BJ (cell line): Measurements from ENCODE around the gene ERMN. TPM values are rescaled to one million over a fixed set of nuclear protein-coding genes. Genes with fewer than 3 reads are reported as not detected.
"Not testable (repeated sequence)": the region's sequence is repeated elsewhere in the genome, so short reads cannot be mapped to it uniquely, and the experiment has no call there.

Source experiments
- CTCF ChIA-PET: fragments of 350-600 bp; formaldehyde crosslinking; extraction: SDS; loops from one replicate; lab custom pipeline; 2021; ENCODE audit warnings: antibody characterized with exemption, inconsistent platforms; lab: Yijun Ruan, JAX
- POLR2A ChIA-PET: fragments of 300-600 bp; sonication (Branson Sonifier 250); formaldehyde crosslinking; extraction: SDS; loops from one replicate; lab custom pipeline; 2021; ENCODE audit warnings: antibody characterized with exemption; lab: Charles Lee
- DNase-seq: peaks from one replicate; pipeline ENCODE4 v3.0.0-alpha.2; 2011; ENCODE audit warnings: low read depth
- H3K27me3 ChIP-seq: 2 replicates; pipeline ENCODE4 v1.6.0; 2011; ENCODE audit warnings: low read length; ENCODE audit not compliant: control insufficient read depth, insufficient read depth
- H3K36me3 ChIP-seq: 2 replicates; pipeline ENCODE4 v1.5.1; 2011; ENCODE audit warnings: low read length; ENCODE audit not compliant: control insufficient read depth, insufficient read depth
- H3K4me3 ChIP-seq: 2 replicates; pipeline ENCODE4 v1.5.1; 2011; ENCODE audit warnings: low read depth, mild to moderate bottlenecking, control low read depth, low read length
- CTCF ChIP-seq: IDR thresholded peaks from 2 replicates; pipeline ENCODE4 v1.5.1; 2011; ENCODE audit warnings: low read depth, mild to moderate bottlenecking, control low read depth, inconsistent platforms, low read length, moderate library complexity; ENCODE audit not compliant: insufficient read depth
- polyA plus RNA-seq: library from polyadenylated mRNA; depleted of rRNA; stranded (reverse); fragments of >200 nt; gene quantifications from 2 replicates; pipeline ENCODE4 v1.2.3, GENCODE V29; 2011

ERMN gene
- polyA plus RNA-seq, 1 experiment, result not detected

DNA sequence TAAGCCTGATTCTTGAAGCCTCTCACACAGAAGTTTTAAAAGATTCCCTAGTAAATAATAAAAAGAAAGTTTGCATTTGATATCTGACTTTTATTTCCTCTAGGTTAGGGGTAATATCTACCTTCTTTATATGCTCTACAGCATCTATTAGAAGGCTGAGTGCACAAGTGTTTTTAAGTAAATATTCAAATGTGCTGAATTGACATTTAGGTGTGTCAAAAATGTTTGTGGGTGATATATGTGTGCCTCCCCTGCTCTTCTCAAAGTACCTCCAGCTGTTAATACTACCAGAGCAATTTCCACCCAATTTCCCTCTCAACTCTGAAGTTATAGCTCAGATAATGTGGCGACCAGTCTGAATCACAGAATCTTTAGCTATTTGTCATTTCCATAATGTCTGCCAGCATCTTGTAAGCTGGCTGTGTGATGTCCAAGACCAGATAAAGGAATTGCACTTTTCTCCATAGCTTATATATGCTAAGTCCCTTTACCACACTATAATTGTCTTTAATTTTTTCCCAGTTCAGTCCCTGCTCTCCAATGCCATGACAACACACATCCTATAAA lies 24.4 kb upstream of the ERMN start:
- DNase-seq, result no peak
- CTCF ChIA-PET, result interaction anchor here (0.7 to 2.3 kb wide), 4 partner anchors 14 to 231 kb away, joined by 3 to 20 read pairs (median 3); no protein-coding TSS in a partner anchor

DNA sequence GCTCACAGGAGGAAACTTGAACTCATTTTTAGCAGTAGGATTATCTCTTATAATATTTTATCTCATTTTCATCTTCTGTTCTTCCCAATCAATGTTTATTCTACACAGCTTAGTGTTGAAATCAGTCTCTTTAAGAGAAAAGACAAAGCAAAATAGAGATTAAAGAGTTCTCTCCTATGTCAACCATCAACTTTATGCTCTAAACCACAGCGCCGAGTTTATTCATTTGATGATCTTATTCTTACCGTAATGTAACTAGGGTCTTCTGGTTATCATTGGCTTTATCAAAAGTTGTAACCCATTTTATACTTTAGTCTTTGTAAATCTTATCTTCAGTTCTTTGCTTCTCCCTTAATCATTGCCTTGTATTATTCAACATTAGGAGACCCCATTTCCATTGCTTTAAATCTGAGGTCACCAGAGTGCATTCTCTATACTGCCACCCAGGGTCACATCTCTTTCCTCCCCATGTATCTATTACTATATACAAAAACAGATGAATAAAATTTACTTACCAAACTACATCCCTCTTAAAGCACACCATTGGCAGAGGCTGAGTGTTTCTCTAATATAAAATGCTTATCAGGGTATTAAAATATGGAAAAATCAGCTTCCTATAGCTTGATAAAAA lies 22.8 kb upstream of the ERMN start:
- CTCF ChIA-PET, result interaction anchor here (5.6 kb wide), 1 partner anchor 13 kb away, joined by 41 read pairs; no protein-coding TSS in a partner anchor
- no peak for DNase-seq
- TF ChIP-seq CTCF, result no peak
- Histone ChIP-seq H3K4me3 (no peak overlapping the region), H3K27me3 (no peaks in the 10 kb centered on the region), H3K36me3 (no peaks in the 10 kb centered on the region)
- POLR2A ChIA-PET, result no interaction called here

More for the DNA sequence above, 24.4 kb upstream of the ERMN start:
- H3K36me3 ChIP-seq, result no peaks in the 10 kb centered on the region
- POLR2A ChIA-PET, result no interaction called here
- no peaks in the 10 kb centered on the region for H3K27me3 ChIP-seq
- no peak overlapping the region for H3K4me3 ChIP-seq
- no peak for TF ChIP-seq CTCF

GRCh38 chr2:157345647-157346389 lies 20.2 kb upstream of the ERMN start:
- TF ChIP-seq CTCF, result no peak
- no peak overlapping the region for H3K4me3 ChIP-seq
- no peaks in the 10 kb centered on the region for H3K27me3 ChIP-seq
- ChIA-PET POLR2A (no interaction called here), CTCF (interaction anchor here (0.8 to 5.6 kb wide), 2 partner anchors 11 to 14 kb away, joined by 3 to 41 read pairs; no protein-coding TSS in a partner anchor)
- no peak for DNase-seq
- H3K36me3 ChIP-seq, result no peaks in the 10 kb centered on the region

DNA sequence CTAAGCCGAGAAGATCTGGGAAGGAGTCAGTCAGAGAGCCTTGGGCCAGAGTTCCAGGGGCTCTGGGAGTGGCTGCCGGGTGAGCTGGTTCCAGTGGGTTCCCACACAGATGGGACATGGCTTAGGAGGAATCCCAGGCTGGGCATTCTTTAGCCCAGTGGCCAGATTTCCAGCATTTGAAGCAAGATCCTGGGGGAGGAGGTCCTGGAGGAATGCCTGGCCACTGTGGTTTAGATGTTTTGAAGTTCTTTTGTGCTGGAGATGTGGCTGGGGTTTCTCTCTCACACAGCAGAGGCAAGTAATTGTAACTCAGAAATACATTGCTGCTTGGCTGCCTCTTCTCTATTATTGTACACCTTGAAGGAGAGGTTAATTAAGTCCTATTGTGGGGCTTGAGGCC lies 15.8 kb upstream of the ERMN start:
- DNase-seq, H3K27me3 ChIP-seq, H3K4me3 ChIP-seq, POLR2A ChIA-PET, H3K36me3 ChIP-seq: not testable (repeated sequence)
- CTCF ChIA-PET, result interaction anchor here (1.6 kb wide), 1 partner anchor 35 kb away, joined by 5 read pairs; no protein-coding TSS in a partner anchor

DNA sequence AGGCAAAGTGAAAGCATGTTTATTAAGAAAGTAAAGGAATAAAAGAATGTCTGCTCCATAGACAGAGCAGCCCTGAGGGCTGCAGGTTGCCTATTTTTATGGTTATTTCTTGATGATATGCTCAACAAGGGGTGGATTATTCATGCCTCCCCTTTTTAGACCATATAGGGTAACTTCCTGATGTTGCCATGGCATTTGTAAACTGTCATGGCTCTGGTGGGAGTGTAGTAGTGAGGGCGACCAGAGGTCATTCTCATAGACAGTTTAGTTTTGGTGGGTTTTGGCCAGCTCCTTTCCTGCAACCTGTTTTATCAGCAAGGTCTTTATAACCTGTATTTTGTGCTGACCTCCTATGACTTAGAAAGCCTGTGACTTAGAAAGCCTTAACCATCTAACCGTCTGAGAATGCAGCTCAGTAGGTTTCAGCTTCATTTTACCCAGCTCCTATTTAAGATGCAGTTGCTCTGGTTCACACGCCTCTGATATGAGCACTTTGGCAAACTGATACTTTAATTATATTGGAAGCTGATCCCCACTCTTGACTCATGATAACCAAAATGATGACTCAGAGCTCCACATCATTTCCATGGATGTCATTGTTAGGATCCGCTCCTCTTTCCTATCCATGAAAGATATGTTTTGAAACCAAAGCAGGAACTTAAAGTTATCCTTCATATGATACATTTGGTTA lies 14.5 kb upstream of the ERMN start:
- ChIA-PET POLR2A (no interaction called here), CTCF (interaction anchor here (1.6 kb wide), 1 partner anchor 34 kb away, joined by 5 read pairs; no protein-coding TSS in a partner anchor)
- Histone ChIP-seq H3K27me3 (peaks cover 1% of the 10 kb centered on the region; the same call in 1 of the 2 replicates), H3K4me3 (no peak overlapping the region), H3K36me3 (no peaks in the 10 kb centered on the region)
- no peak for DNase-seq
- no peak for TF ChIP-seq CTCF
